Chondrocyte (in vitro differentiated cells): ENCODE measurements around the gene S1PR4. TPM values are rescaled to one million over a fixed set of nuclear protein-coding genes. Genes with fewer than 3 reads are reported as not detected.
A peak's percentile ranks its signal among the peaks of the same experiment; 100 is the strongest.
"Not testable (repeated sequence)": the region's sequence is repeated elsewhere in the genome, so short reads cannot be mapped to it uniquely, and the experiment has no call there.

Source experiments
- DNase-seq: peaks from one replicate; pipeline ENCODE4 v3.0.0; 2021; ENCODE audit warnings: mixed read lengths, low spot score
- H3K27ac Mint-ChIP-seq: one replicate; pipeline ENCODE4 v1.8.0; 2021; ENCODE audit warnings: mild to moderate bottlenecking, moderate library complexity, mixed read lengths; ENCODE audit not compliant: unreplicated experiment
- H3K27me3 Mint-ChIP-seq: 2 replicates; pipeline ENCODE4 v1.8.0; 2021; ENCODE audit warnings: low read depth, mixed read lengths
- H3K36me3 Mint-ChIP-seq: 2 replicates; pipeline ENCODE4 v1.8.0; 2021; ENCODE audit warnings: low read depth, mixed read lengths
- H3K4me1 Mint-ChIP-seq: 2 replicates; pipeline ENCODE4 v1.8.0; 2021; ENCODE audit warnings: low read depth, mild to moderate bottlenecking, mixed read lengths
- H3K4me3 Mint-ChIP-seq: one replicate; pipeline ENCODE4 v1.8.0; 2021; ENCODE audit warnings: mild to moderate bottlenecking, moderate library complexity, mixed read lengths; ENCODE audit not compliant: unreplicated experiment
- H3K9me3 Mint-ChIP-seq: 2 replicates; pipeline ENCODE4 v1.8.0; 2021; ENCODE audit warnings: low read depth, mixed read lengths
- CTCF ChIP-seq: fragments of 200-600 bp; sonication (generic); IDR thresholded peaks from 2 replicates; pipeline ENCODE4 v1.5.0; 2021; ENCODE audit warnings: antibody characterized with exemption, mild to moderate bottlenecking, moderate library complexity
- total RNA-seq: library from RNA; stranded (reverse); gene quantifications from 3 replicates; pipeline ENCODE4 v1.2.1, GENCODE V29; 2021

S1PR4 gene
- total RNA-seq, 1 donor from 2014 or later = not detected

GRCh38 chr19:3202346-3202745 is 23.8 kb downstream of the S1PR4 start:
- TF ChIP-seq CTCF = no peak
- H3K9me3 Mint-ChIP-seq = no peaks in the 10 kb centered on the region
- peaks cover 2% of the 10 kb centered on the region for H3K36me3 Mint-ChIP-seq
- peak; percentile 71 for DNase-seq
- no peak overlapping the region for H3K4me3 Mint-ChIP-seq
- no peaks in the 10 kb centered on the region for H3K4me1 Mint-ChIP-seq
- no peaks in the 10 kb centered on the region for H3K27me3 Mint-ChIP-seq
- H3K27ac Mint-ChIP-seq = no peak overlapping the region

- DNase-seq, H3K36me3 Mint-ChIP-seq, H3K4me1 Mint-ChIP-seq, H3K4me3 Mint-ChIP-seq, H3K9me3 Mint-ChIP-seq, H3K27me3 Mint-ChIP-seq, H3K27ac Mint-ChIP-seq: not testable (repeated sequence)
These were observed 24.3 kb downstream of the S1PR4 start for GRCh38 chr19:3202895-3203294.

DNA sequence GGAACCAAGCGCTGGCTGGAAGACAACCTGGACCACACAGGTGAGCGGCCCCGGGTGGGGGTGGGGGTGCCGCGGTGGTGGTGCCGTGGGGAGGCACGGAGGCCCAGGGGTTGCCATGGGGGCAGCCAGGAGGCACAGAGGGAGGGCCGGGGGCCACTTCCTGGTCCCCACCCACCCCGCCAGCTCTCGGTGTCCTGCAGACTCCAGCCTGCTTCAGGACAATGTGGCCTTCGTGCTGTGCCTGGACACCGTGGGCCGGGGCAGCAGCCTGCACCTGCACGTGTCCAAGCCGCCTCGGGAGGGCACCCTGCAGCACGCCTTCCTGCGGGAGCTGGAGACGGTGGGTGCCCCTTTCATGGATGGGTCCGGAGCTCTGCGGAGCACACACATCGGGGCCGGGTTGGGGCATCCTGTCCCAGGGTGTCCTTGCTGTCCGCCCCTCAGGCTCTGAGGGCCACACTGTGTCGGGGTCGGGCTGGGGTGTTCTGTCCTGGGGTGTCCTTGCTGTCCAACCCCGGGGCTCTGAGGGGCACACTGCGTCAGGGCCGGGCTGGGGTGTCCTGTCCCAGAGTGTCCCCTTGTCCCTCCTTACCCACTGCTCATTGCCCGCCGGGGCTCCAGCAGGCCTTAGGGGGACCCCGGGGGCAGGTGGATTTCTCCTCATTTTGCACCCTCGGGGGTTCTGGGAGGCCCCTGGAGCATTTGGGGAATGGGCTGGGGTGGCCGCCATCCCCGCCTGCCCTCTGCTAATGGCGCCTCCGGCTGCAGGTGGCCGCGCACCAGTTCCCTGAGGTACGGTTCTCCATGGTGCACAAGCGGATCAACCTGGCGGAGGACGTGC is 25.5 kb downstream of the S1PR4 start:
- Mint-ChIP-seq H3K36me3 (peaks cover 3% of the 10 kb centered on the region), H3K4me1 (no peaks in the 10 kb centered on the region), H3K27me3 (no peaks in the 10 kb centered on the region), H3K4me3 (no peak overlapping the region), H3K9me3 (no peaks in the 10 kb centered on the region), H3K27ac (no peak overlapping the region)
- no peak for TF ChIP-seq CTCF
- peak; percentile 94 for DNase-seq

GRCh38 chr19:3204646-3205275 is 26.2 kb downstream of the S1PR4 start:
- H3K36me3 Mint-ChIP-seq = peaks cover 3% of the 10 kb centered on the region
- no peaks in the 10 kb centered on the region for H3K9me3 Mint-ChIP-seq
- no peak overlapping the region for H3K27ac Mint-ChIP-seq
- DNase-seq = peak; percentile 91
- H3K27me3 Mint-ChIP-seq = no peaks in the 10 kb centered on the region
- no peaks in the 10 kb centered on the region for H3K4me1 Mint-ChIP-seq
- H3K4me3 Mint-ChIP-seq = no peak overlapping the region
- no peak for TF ChIP-seq CTCF

DNA sequence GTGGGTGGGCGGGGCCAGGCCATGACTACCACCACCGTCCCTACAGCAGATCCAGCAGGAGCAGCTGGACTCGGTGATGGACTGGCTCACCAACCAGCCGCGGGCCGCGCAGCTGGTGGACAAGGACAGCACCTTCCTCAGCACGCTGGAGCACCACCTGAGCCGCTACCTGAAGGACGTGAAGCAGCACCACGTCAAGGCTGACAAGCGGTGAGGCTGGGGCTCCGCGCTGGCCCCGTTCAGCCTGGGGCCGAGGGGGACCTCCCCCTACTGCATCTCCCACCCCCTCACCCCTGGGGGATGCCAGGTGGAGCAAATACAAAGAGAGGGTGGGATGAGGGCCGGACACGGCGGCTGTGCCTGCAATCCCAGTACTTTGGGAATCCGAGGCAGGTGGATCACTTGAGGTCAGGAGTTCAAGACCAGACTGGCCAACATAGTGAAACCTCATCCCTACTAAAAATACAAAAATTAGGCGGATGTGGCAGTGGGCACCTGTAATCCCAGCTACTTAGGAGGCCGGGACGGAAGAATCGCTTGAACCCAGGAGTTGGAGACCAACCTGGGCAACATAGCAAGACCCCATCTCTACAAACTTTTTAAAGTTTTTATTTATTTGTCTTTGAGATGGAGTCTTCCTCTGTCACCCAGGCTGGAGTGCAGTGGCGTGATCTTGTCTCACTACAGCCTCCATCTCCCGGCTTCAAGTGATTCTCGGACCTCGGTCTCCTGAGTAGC is 27.8 kb downstream of the S1PR4 start:
- DNase-seq = no peak
- H3K4me3 Mint-ChIP-seq = no peak overlapping the region
- no peaks in the 10 kb centered on the region for H3K9me3 Mint-ChIP-seq

More for the DNA sequence above, 27.8 kb downstream of the S1PR4 start:
- no peak for TF ChIP-seq CTCF
- H3K27me3 Mint-ChIP-seq = no peaks in the 10 kb centered on the region
- no peak overlapping the region for H3K27ac Mint-ChIP-seq
- peaks cover 3% of the 10 kb centered on the region for H3K36me3 Mint-ChIP-seq
- H3K4me1 Mint-ChIP-seq = no peaks in the 10 kb centered on the region
